ENCODE data around the gene IQCK. TPM values are rescaled to one million over a fixed set of nuclear protein-coding genes. Genes with fewer than 3 reads are reported as not detected.
"Not testable (repeated sequence)": the region's sequence is repeated elsewhere in the genome, so short reads cannot be mapped to it uniquely, and the experiment has no call there.

Gene IQCK
- polyA plus RNA-seq (2011; rRNA removed) (4.5 and 6.0 TPM in 2 replicates), polyA minus RNA-seq (2011; rRNA and poly(A)+ RNA removed) (2.8 and 5.6 TPM in 2 replicates)

GRCh38 chr16:19717741-19718623 lies at the start of gene IQCK, which contains the start of gene KNOP1:
TSS of gene IQCK (plus strand) at chr16:19718271. CDS start at chr16:19718307, 36 bp downstream.
TSS of gene KNOP1 (minus strand) at chr16:19718227. CDS start at chr16:19715035, 3,192 bp downstream.
- POLR2A ChIA-PET = no interaction called here
- H3K36me3 ChIP-seq (ENCODE audit: control insufficient read depth, insufficient read depth, low read length) = peaks cover 3% of the 10 kb centered on the region
- DNase-seq (ENCODE audit: low read depth) = peak; percentile 44
- peak within 1 kb of the TSS; percentile 82 for H3K4me3 ChIP-seq (ENCODE audit: low read depth, low read length)
- CTCF ChIA-PET = interaction anchor here (1.0 to 2.0 kb wide), 4 partner anchors 13 to 173 kb away, joined by 3 to 5 read pairs (median 4); partner anchors contain the start of gene GPRC5B
- TF ChIP-seq, protein P1, sequence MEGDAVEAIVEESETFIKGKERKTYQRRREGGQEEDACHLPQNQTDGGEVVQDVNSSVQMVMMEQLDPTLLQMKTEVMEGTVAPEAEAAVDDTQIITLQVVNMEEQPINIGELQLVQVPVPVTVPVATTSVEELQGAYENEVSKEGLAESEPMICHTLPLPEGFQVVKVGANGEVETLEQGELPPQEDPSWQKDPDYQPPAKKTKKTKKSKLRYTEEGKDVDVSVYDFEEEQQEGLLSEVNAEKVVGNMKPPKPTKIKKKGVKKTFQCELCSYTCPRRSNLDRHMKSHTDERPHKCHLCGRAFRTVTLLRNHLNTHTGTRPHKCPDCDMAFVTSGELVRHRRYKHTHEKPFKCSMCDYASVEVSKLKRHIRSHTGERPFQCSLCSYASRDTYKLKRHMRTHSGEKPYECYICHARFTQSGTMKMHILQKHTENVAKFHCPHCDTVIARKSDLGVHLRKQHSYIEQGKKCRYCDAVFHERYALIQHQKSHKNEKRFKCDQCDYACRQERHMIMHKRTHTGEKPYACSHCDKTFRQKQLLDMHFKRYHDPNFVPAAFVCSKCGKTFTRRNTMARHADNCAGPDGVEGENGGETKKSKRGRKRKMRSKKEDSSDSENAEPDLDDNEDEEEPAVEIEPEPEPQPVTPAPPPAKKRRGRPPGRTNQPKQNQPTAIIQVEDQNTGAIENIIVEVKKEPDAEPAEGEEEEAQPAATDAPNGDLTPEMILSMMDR (IDR thresholded peaks at IDR 0.05; ENCODE audit: insufficient read depth, low read depth, low read length) = peak; percentile 19; the same call in 1 of the 2 replicates
- no peaks in the 10 kb centered on the region for H3K27me3 ChIP-seq (ENCODE audit: control insufficient read depth, insufficient read depth, low read length)

- no peak for DNase-seq (ENCODE audit: low read depth)
- CTCF ChIA-PET = interaction anchor here (0.6 kb wide), 1 partner anchor 80 kb away, joined by 3 read pairs; no protein-coding TSS in a partner anchor
- Histone ChIP-seq H3K36me3 (ENCODE audit: control insufficient read depth, insufficient read depth, low read length) (peaks cover 3% of the 10 kb centered on the region), H3K27me3 (ENCODE audit: control insufficient read depth, insufficient read depth, low read length) (no peaks in the 10 kb centered on the region), H3K4me3 (ENCODE audit: low read depth, low read length) (no peak overlapping the region)
- POLR2A ChIA-PET = no interaction called here
- TF ChIP-seq, protein P1 (IDR thresholded peaks at IDR 0.05; ENCODE audit: insufficient read depth, low read depth, low read length) = no peak
Observed at GRCh38 chr16:19672378-19672777, 45.7 kb upstream of the IQCK start.

- ChIA-PET CTCF (no interaction called here), POLR2A (no interaction called here)
- peaks cover 5% of the 10 kb centered on the region for H3K36me3 ChIP-seq (ENCODE audit: control insufficient read depth, insufficient read depth, low read length)
Observed at GRCh38 chr16:19674485-19674884, 43.6 kb upstream of the IQCK start.

GRCh38 chr16:19677402-19677801 lies 40.7 kb upstream of the IQCK start:
- POLR2A ChIA-PET = no interaction called here
- TF ChIP-seq, protein P1 (IDR thresholded peaks at IDR 0.05; ENCODE audit: insufficient read depth, low read depth, low read length) = no peak
- peaks cover 3% of the 10 kb centered on the region for H3K36me3 ChIP-seq (ENCODE audit: control insufficient read depth, insufficient read depth, low read length)
- H3K27me3 ChIP-seq (ENCODE audit: control insufficient read depth, insufficient read depth, low read length) = no peaks in the 10 kb centered on the region
- no peak overlapping the region for H3K4me3 ChIP-seq (ENCODE audit: low read depth, low read length)
- no peak for DNase-seq (ENCODE audit: low read depth)
- CTCF ChIA-PET = interaction anchor here (0.9 kb wide), 1 partner anchor 209 kb away, joined by 3 read pairs; no protein-coding TSS in a partner anchor

More at GRCh38 chr16:19674485-19674884, 43.6 kb upstream of the IQCK start:
- DNase-seq (ENCODE audit: low read depth) = no peak
- TF ChIP-seq, protein P1 (IDR thresholded peaks at IDR 0.05; ENCODE audit: insufficient read depth, low read depth, low read length) = no peak
- Histone ChIP-seq H3K4me3 (ENCODE audit: low read depth, low read length) (no peak overlapping the region), H3K27me3 (ENCODE audit: control insufficient read depth, insufficient read depth, low read length) (no peaks in the 10 kb centered on the region)

- CTCF ChIA-PET = interaction anchor here (1.0 kb wide), 1 partner anchor 146 kb away, joined by 3 read pairs; no protein-coding TSS in a partner anchor
Observed at GRCh38 chr16:19678804-19679203, 39.3 kb upstream of the IQCK start.

DNA sequence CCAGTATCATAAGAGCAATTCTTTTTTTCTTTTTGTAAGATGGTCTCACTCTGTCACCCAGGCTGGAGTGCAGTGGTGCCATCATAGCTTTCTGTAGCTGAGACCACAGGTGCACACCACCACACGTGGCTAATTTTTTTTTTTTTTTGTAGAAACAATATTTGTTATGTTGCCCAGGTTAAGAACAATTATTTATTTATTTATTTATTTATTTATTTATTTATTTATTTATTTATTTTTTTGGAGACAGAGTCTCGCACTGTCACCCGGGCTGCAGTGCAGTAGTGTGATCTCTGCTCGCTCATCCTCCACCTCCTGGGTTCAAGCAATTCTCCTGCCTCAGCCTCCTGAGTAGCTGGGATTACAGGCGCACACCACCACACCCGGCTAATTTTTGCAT lies 38.8 kb upstream of the IQCK start:
- CTCF ChIA-PET = interaction anchor here (1.0 kb wide), 1 partner anchor 145 kb away, joined by 3 read pairs; no protein-coding TSS in a partner anchor
- H3K36me3 ChIP-seq (ENCODE audit: control insufficient read depth, insufficient read depth, low read length); H3K4me3 ChIP-seq (ENCODE audit: low read depth, low read length); H3K27me3 ChIP-seq (ENCODE audit: control insufficient read depth, insufficient read depth, low read length); DNase-seq (ENCODE audit: low read depth); POLR2A ChIA-PET: not testable (repeated sequence)

More at GRCh38 chr16:19678804-19679203, 39.3 kb upstream of the IQCK start:
- DNase-seq (ENCODE audit: low read depth) = no peak
- TF ChIP-seq, protein P1 (IDR thresholded peaks at IDR 0.05; ENCODE audit: insufficient read depth, low read depth, low read length) = no peak
- Histone ChIP-seq H3K4me3 (ENCODE audit: low read depth, low read length) (no peak overlapping the region), H3K36me3 (ENCODE audit: control insufficient read depth, insufficient read depth, low read length) (peaks cover 5% of the 10 kb centered on the region), H3K27me3 (ENCODE audit: control insufficient read depth, insufficient read depth, low read length) (no peaks in the 10 kb centered on the region)
- POLR2A ChIA-PET = no interaction called here

All from BJ (cell line).